ENCODE data around the gene ZMYND8.
A peak's percentile ranks its signal among the peaks of the same experiment; 100 is the strongest.
"Not testable (repeated sequence)": the region's sequence is repeated elsewhere in the genome, so short reads cannot be mapped to it uniquely, and the experiment has no call there.

ZMYND8 gene

DNA sequence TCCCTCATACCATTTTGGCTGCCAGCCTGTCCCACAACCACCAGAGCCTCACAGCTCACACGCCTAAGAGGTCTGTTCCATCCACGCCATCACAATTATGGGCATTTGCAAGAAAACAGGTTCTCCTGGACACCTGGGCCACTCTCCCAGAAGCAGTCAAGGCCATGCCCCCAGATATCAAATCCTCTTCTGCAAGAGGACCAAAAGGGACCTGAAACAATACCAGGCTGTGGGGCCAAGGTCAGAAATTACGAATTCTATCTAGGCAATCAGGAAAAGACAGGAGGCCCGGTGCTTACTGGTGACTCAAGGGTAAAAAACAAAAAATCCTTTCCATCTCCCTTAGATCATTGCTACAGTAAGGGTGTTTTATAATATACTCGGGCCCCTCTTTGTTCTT lies 69.8 kb downstream of the ZMYND8 start:
- DNase-seq (ENCODE audit: low read depth), result no peak

DNA sequence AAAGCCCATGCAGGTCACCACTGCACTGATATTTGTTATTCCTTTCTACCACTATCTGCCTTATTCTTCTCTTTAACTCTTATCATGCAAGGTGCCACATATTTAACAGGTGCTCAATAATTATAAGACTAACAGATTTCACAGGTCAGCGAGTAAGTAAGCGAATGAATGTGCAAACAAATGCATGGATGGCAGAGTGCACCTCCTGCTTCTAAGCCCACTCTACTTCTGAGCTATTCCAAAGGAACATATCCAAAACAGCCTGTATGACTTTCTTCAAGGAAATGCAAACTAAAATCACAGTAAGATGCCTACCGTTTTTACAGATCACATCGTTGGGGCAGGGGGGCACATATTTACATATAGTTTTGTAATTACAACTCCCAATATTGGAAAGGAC lies 71.3 kb downstream of the ZMYND8 start:
- no peak for DNase-seq (ENCODE audit: low read depth)

- no peak for DNase-seq (ENCODE audit: low read depth)
Measured at GRCh38 chr20:47284373-47284772, 72.1 kb downstream of the ZMYND8 start.

DNA sequence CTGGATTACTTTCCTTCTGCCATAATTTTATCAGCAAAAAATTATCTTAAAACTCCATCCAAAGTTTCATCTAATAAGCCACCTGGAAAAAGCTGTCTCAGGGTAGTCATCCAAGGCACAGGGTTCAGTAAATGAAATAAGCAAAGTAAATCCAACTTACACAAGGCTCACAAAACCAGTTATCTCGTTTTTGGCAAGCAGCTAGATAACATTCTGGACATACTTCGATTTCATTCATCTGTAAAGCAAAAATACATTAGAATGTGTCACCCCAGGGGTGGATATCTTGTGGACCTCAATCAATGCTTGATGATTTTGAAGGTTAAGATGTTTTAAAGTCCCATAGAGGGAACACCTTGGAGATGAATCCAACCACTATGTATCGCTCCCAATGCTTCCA lies 73.1 kb downstream of the ZMYND8 start:
- DNase-seq (ENCODE audit: low read depth), result no peak

GRCh38 chr20:47282864-47283263 lies 73.6 kb downstream of the ZMYND8 start:
- DNase-seq (ENCODE audit: low read depth), result no peak

GRCh38 chr20:47281376-47281775 lies 75.1 kb downstream of the ZMYND8 start:
- no peak for DNase-seq (ENCODE audit: low read depth)

GRCh38 chr20:47280668-47281067 lies 75.8 kb downstream of the ZMYND8 start:
- no peak for DNase-seq (ENCODE audit: low read depth)

DNA sequence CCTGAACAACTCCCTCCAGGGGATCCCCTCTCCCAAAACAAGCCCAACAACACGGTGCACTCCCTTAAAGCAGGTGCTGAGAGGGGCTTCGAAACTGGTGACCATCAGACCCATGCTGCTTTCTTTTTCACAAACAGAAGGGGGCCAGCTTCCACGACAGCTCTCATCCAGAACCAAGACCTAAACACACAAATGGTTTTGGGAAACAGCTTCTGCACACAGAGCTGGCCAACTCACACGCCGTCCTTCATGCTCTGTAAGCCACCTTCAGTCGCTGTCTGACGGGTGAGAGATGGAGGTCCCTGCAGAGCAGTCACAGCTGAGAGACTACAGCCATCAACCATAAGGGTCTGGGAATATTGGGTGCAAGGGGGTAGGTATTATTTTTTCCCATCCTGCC lies 76.3 kb downstream of the ZMYND8 start:
- no peak for DNase-seq (ENCODE audit: low read depth)

DNA sequence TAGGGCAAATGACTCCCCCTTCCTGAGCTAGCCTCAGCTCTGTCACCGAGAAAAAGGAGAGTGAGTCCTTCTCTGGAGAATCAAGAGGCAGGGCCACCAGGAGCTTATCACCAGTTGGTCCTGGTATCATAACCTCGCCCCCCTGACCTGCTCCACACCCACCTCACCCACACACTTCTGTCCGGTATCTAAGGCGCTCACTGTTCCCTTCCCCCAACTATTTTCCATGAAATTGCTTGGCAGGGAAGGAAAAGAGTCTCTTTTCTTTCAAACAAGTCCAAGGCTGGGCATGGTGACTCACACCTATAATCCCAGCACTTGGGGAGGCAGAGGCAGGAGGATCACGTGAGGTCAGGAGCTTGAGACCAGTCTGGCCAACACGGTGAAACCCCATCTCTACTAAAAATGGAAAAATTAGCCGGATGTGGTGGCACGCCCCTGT lies 77.6 kb downstream of the ZMYND8 start:
- no peak for DNase-seq (ENCODE audit: low read depth)

GRCh38 chr20:47277535-47277872 lies 79.0 kb downstream of the ZMYND8 start:
- DNase-seq (ENCODE audit: low read depth), result not testable (repeated sequence)

DNA sequence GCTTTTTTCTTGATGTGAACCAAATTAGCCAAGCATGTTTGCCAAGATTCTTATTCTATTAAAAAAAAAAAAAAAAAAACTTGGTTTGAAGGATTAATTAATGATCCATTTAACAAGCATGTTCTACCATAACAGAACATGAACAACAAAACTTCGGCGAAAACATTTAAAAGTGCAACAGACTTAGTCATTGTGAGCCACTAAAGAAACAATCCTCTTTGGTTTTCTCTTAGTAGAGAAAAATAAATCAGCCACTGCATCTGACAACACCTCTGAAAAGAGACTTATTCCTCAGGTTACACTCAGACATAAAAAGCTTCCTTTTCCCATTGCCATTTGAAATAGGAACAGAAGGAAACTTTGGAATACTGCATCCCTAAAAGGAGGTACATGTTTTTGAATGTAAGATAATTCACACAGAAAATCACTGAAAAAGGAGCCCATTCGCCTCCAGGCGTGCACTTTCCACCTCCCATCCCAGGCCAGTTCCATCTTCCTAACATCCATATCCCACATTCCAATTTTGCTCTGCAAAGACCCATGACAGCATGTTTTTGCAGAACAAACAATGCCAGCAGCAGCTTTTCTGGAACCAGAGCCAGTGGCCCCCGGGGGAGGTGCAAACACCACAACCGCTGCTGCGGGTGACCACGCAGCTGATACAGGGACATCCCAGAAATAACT lies 79.5 kb downstream of the ZMYND8 start:
- DNase-seq (ENCODE audit: low read depth), result no peak

DNA sequence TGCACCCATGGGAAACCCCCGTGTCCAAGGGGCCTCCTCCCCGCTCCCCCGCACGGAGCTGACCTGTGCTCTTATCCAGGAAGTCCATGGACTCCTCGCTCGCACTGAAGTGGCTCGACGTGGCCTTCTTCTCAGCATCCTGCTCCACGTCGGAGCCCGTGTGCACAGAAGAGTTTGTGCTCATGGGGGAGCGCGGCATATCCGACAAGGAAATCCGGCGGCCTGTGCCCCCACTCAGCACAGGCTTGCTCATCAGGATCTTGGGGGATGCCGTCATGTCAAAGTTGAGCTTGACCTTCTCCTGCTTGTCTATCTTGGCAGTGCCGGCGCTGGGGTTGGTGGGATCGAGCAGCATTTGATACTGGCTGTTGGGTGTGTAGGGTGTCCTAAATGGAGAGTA lies 80.2 kb downstream of the ZMYND8 start:
- no peak for DNase-seq (ENCODE audit: low read depth)

DNA sequence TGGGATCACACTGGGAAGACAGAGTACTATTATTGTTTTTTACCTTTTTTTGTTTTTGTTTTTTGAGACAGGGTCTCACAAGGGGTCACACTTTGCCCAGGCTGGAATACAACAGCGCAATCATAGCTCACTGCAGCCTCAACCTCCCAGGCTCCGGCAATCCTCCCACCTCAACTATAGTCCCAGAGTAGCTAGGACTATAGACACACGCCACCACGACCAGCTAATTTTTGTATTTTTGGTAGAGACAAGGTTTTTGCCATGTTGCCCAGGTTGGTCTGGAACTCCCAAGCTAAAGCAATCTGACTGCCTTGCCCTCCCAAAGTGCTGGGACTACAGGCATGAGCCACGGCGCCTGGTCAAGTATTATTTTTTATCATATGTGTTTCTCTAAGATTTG lies 81.0 kb downstream of the ZMYND8 start:
- DNase-seq (ENCODE audit: low read depth), result no peak

GRCh38 chr20:47274401-47275108 lies 81.9 kb downstream of the ZMYND8 start:
- DNase-seq (ENCODE audit: low read depth), result peak; percentile 12

GRCh38 chr20:47273591-47274235 lies 82.8 kb downstream of the ZMYND8 start:
- no peak for DNase-seq (ENCODE audit: low read depth)

- peak; percentile 30 for DNase-seq (ENCODE audit: low read depth)
Measured at GRCh38 chr20:47272893-47273590, 83.5 kb downstream of the ZMYND8 start.

DNA sequence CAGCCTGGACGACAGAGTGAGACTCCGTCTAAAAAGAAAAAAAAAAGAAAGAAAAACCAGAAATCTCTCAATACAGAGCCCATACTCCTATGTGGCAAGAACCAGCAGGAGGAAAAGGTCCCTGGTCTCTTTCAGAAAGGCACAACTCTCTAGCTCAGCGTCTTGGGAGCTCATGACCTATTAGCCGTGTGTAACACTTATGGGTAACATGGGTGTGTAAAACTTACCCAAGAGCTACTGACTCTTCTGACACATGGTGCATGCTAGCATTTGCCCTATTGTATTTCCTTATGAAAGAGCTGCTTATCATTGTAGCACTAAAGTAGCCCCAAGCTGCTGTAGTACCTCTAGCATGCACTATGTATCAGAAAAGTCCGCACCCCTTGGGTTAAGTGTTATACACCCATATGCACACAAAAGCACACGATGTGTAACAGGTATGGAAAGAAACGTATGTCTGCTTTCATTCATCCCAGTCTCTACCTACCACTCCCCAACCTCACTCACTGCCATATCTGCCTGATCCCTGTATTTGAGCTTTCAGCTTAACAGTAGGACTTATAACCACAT lies 85.4 kb downstream of the ZMYND8 start:
- DNase-seq (ENCODE audit: low read depth), result no peak

GRCh38 chr20:47269309-47270165 lies 87.0 kb downstream of the ZMYND8 start:
- no peak for DNase-seq (ENCODE audit: low read depth)

DNA sequence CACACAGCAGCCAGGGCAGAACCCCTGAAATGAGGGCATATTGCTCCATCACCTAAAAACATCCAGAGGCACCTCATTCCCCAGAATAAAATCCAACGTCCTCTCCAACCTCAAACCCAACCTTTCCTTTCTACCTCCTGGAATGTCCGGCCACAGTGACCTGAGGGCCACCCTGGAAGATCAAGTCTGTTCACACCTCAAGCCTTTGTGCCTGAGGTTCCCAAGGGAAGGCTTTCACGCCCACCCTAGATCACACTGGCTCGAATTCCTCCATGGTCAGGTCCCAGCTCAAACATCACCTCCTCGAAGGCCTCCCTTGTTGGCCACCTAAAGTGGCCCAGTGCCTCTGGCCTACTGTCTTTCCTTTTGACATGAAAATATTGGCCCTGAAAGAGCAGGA lies 88.9 kb downstream of the ZMYND8 start:
- no peak for DNase-seq (ENCODE audit: low read depth)

- no peak for DNase-seq (ENCODE audit: low read depth)
Measured at GRCh38 chr20:47266847-47267515, 89.5 kb downstream of the ZMYND8 start.

DNA sequence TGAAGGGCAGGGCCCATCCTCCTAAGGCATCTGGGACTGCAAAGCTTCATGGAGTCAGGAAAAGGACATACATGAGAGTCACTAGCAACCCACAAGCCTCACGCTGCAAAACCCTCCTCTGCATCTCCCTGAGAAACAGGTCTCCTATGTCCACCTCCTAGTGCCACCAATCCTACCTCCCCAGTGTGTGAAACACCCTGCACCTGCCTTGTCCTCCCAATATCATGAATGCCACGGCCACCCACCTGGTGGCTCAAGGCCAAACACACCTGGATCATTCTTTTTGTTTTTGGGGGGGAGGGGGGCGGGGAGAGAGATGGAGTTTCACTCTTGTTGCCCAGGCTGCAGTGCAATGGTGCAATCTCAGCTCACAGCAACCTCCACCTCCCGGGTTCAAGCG lies 90.5 kb downstream of the ZMYND8 start:
- no peak for DNase-seq (ENCODE audit: low read depth)
